ENCODE data around the gene ETV2.

DNA sequence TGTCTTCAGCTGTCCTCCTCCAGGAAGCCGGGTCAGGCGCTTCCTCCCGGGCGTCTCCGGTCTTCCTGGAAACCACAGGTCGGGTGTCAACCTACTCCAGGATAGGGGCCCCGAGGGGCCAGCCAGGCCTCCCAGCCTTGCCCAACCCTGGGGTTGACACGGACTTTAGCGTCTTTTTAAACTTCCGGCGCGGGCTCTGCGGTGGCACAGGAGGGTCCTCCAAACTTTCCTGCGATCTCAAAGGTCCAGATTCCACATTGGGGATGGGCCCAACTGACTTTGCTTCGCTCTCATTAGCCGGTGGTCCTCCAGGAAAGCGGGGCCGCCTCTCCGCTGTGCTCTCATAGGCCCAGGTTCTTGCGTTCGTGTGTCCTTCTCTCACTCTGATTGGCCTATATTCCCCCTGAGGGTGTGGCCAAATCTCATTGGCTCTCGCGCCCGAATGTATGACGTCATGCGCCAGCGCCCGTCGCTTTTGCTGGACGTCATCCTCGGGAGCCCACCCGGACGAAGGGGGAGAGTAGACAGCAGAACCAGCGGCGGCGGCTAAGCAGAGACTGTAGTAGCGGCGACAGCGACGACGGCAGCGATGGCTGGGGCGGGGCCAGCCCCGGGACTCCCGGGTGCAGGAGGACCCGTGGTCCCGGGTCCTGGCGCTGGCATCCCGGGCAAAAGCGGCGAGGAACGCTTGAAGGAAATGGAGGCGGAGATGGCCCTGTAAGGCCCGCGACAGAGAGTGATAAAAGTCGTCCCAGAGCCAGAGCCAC lies 12.8 kb upstream of the ETV2 start, which contains the start of gene RBM42:
- peak; percentile 71 for TF ChIP-seq POLR2A (IDR thresholded peaks at IDR 0.05)
- TF ChIP-seq, protein P1, sequence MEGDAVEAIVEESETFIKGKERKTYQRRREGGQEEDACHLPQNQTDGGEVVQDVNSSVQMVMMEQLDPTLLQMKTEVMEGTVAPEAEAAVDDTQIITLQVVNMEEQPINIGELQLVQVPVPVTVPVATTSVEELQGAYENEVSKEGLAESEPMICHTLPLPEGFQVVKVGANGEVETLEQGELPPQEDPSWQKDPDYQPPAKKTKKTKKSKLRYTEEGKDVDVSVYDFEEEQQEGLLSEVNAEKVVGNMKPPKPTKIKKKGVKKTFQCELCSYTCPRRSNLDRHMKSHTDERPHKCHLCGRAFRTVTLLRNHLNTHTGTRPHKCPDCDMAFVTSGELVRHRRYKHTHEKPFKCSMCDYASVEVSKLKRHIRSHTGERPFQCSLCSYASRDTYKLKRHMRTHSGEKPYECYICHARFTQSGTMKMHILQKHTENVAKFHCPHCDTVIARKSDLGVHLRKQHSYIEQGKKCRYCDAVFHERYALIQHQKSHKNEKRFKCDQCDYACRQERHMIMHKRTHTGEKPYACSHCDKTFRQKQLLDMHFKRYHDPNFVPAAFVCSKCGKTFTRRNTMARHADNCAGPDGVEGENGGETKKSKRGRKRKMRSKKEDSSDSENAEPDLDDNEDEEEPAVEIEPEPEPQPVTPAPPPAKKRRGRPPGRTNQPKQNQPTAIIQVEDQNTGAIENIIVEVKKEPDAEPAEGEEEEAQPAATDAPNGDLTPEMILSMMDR (IDR thresholded peaks at IDR 0.05 in 4 of 5, conservative IDR thresholded peaks at IDR 0.05 in 1 of 5): peak in 2 of 5 experiments; percentile 51 to 67
